Measurements from ENCODE around the gene ENOSF1.
"Not testable (repeated sequence)": the region's sequence is repeated elsewhere in the genome, so short reads cannot be mapped to it uniquely, and the experiment has no call there.

ENOSF1 gene

GRCh38 chr18:709771-710170 lies 2.7 kb downstream of the ENOSF1 start:
- no peak for DNase-seq (ENCODE audit: insufficient read length, low spot score)
- FAIRE-seq: no peak

GRCh38 chr18:708096-708495 lies 4.3 kb downstream of the ENOSF1 start:
- no peak for FAIRE-seq

GRCh38 chr18:706405-706804 lies 6.0 kb downstream of the ENOSF1 start:
- FAIRE-seq: no peak
- DNase-seq (ENCODE audit: insufficient read length, low spot score): no peak

More at GRCh38 chr18:708096-708495, 4.3 kb downstream of the ENOSF1 start:
- DNase-seq (ENCODE audit: insufficient read length, low spot score): no peak

- FAIRE-seq (no peak), DNase-seq (ENCODE audit: insufficient read length, low spot score) (no peak)
These were observed 9.0 kb downstream of the ENOSF1 start for GRCh38 chr18:703213-703967.

GRCh38 chr18:697800-698199 lies 14.6 kb downstream of the ENOSF1 start:
- DNase-seq (ENCODE audit: insufficient read length, low spot score) (no peak), FAIRE-seq (no peak)

GRCh38 chr18:697012-697411 lies 15.4 kb downstream of the ENOSF1 start:
- FAIRE-seq: no peak

GRCh38 chr18:693466-694187 lies 18.8 kb downstream of the ENOSF1 start:
- FAIRE-seq: no peak
- DNase-seq (ENCODE audit: insufficient read length, low spot score): no peak

More at GRCh38 chr18:697012-697411, 15.4 kb downstream of the ENOSF1 start:
- DNase-seq (ENCODE audit: insufficient read length, low spot score): no peak

GRCh38 chr18:692824-693223 lies 19.6 kb downstream of the ENOSF1 start:
- no peak for DNase-seq (ENCODE audit: insufficient read length, low spot score)
- FAIRE-seq: no peak

- DNase-seq (ENCODE audit: insufficient read length, low spot score) (no peak), FAIRE-seq (no peak)
These were observed 24.1 kb downstream of the ENOSF1 start for GRCh38 chr18:688323-688722.

- FAIRE-seq (no peak), DNase-seq (ENCODE audit: insufficient read length, low spot score) (no peak)
These were observed 25.9 kb downstream of the ENOSF1 start for GRCh38 chr18:686339-687111.

GRCh38 chr18:685438-685837 lies 27.0 kb downstream of the ENOSF1 start:
- no peak for DNase-seq (ENCODE audit: insufficient read length, low spot score)
- FAIRE-seq: no peak

- FAIRE-seq (no peak), DNase-seq (ENCODE audit: insufficient read length, low spot score) (no peak)
These were observed 28.9 kb downstream of the ENOSF1 start for GRCh38 chr18:683531-683930.

- FAIRE-seq (no peak), DNase-seq (ENCODE audit: insufficient read length, low spot score) (no peak)
These were observed 29.6 kb downstream of the ENOSF1 start for GRCh38 chr18:682833-683232.

GRCh38 chr18:682416-682815 lies 30.0 kb downstream of the ENOSF1 start:
- not testable (repeated sequence) for DNase-seq (ENCODE audit: insufficient read length, low spot score); FAIRE-seq

GRCh38 chr18:681985-682384 lies 30.4 kb downstream of the ENOSF1 start:
- no peak for DNase-seq (ENCODE audit: insufficient read length, low spot score)
- FAIRE-seq: no peak

- FAIRE-seq (no peak), DNase-seq (ENCODE audit: insufficient read length, low spot score) (no peak)
These were observed 32.0 kb downstream of the ENOSF1 start for GRCh38 chr18:680392-680791.

- DNase-seq (ENCODE audit: insufficient read length, low spot score): no peak
- FAIRE-seq: no peak
These were observed 32.9 kb downstream of the ENOSF1 start for GRCh38 chr18:679516-679915.

- DNase-seq (ENCODE audit: insufficient read length, low spot score): no peak
- no peak for FAIRE-seq
These were observed 33.8 kb downstream of the ENOSF1 start for GRCh38 chr18:678482-679182.

- FAIRE-seq (no peak), DNase-seq (ENCODE audit: insufficient read length, low spot score) (no peak)
These were observed 34.5 kb downstream of the ENOSF1 start for GRCh38 chr18:677951-678381.

- DNase-seq (ENCODE audit: insufficient read length, low spot score) (no peak), FAIRE-seq (no peak)
These were observed 35.3 kb downstream of the ENOSF1 start for GRCh38 chr18:677145-677544.

- FAIRE-seq: no peak
- no peak for DNase-seq (ENCODE audit: insufficient read length, low spot score)
These were observed 35.7 kb downstream of the ENOSF1 start for GRCh38 chr18:676736-677135.
